NB4 (cell line): ENCODE measurements around the gene KCTD5.

ENCODE experiments used
- CTCF ChIP-seq: IDR thresholded peaks from one replicate; pipeline ENCODE4 v1.5.1; 2012; ENCODE audit warnings: low read depth, low read length
- POLR2A ChIP-seq: IDR thresholded peaks from 2 replicates; pipeline ENCODE4 v1.6.1; 2011; ENCODE audit warnings: mild to moderate bottlenecking; ENCODE audit not compliant: insufficient read length; ENCODE audit errors: extremely low read depth

GRCh38 chr16:2749476-2749875 is 67.2 kb downstream of the KCTD5 start:
- no peak for TF ChIP-seq POLR2A
- TF ChIP-seq CTCF: no peak
